Testis (tissue), 2 donors: Measurements from ENCODE around the gene HNF4A.

Experiments
- CTCF ChIP-seq, 3 experiments: fragments of 450-650 bp in 2 of 3; fragments of 200-600 bp in 1 of 3; sonication (generic) in 1 of 3; IDR thresholded peaks; one replicate each; pipeline ENCODE4 v1.5.1; 2016 to 2019; ENCODE audit warnings: antibody characterized with exemption in 3 of 3, mild to moderate bottlenecking in 2 of 3, moderate library complexity in 1 of 3
- POLR2A ChIP-seq: fragments of 450-650 bp; IDR thresholded peaks from one replicate; pipeline ENCODE4 v1.6.1; 2017; ENCODE audit warnings: antibody characterized with exemption, mild to moderate bottlenecking, moderate library complexity

GRCh38 chr20:44464514-44464913 lies 109.0 kb downstream of the HNF4A start:
- TF ChIP-seq POLR2A, result no peak
- TF ChIP-seq CTCF (IDR thresholded peaks at IDR 0.05), result no peak
